ENCODE measurements around the gene VILL.

VILL gene

GRCh38 chr3:37990527-37990926, at the start of gene VILL:
VILL (plus strand) TSS chr3:37990786; CDS start chr3:37993673, 2,887 bp downstream.
- no peak for DNase-seq

- no peak for DNase-seq
Observed at GRCh38 chr3:37941608-37942508, 48.7 kb upstream of the VILL start.

GRCh38 chr3:37942646-37943045, 47.9 kb upstream of the VILL start:
- no peak for DNase-seq

GRCh38 chr3:37943126-37943525, 47.5 kb upstream of the VILL start:
- DNase-seq, result no peak

- DNase-seq, result no peak
Observed at GRCh38 chr3:37943631-37944314, 46.8 kb upstream of the VILL start.

- DNase-seq, result no peak
Observed at GRCh38 chr3:37944391-37944842, 46.2 kb upstream of the VILL start.

- DNase-seq, result no peak
Observed at GRCh38 chr3:37945156-37945806, 45.3 kb upstream of the VILL start.

- DNase-seq, result peak; percentile 60
Observed at GRCh38 chr3:37945807-37946530, 44.6 kb upstream of the VILL start.

GRCh38 chr3:37946531-37946889, 44.1 kb upstream of the VILL start:
- no peak for DNase-seq

- DNase-seq, result no peak
Observed at GRCh38 chr3:37949866-37950265, 40.7 kb upstream of the VILL start.

GRCh38 chr3:37952564-37952963, 38.0 kb upstream of the VILL start:
- no peak for DNase-seq

GRCh38 chr3:37953226-37953625, 37.4 kb upstream of the VILL start:
- DNase-seq, result no peak

- no peak for DNase-seq
Observed at GRCh38 chr3:37953707-37954394, 36.7 kb upstream of the VILL start.

GRCh38 chr3:37954881-37955280, 35.7 kb upstream of the VILL start:
- DNase-seq, result no peak

- DNase-seq, result peak; percentile 92
Observed at GRCh38 chr3:37955918-37956707, 34.5 kb upstream of the VILL start.

GRCh38 chr3:37956723-37957538, 33.7 kb upstream of the VILL start:
- DNase-seq, result no peak

GRCh38 chr3:37957539-37957936, 33.0 kb upstream of the VILL start:
- DNase-seq, result no peak

- no peak for DNase-seq
Observed at GRCh38 chr3:37961622-37962431, 28.8 kb upstream of the VILL start.

- no peak for DNase-seq
Observed at GRCh38 chr3:37963016-37963415, 27.6 kb upstream of the VILL start.

GRCh38 chr3:37963635-37964034, 27.0 kb upstream of the VILL start:
- no peak for DNase-seq
